Measurements from ENCODE around the gene PGM1.

- TF ChIP-seq, protein P1, sequence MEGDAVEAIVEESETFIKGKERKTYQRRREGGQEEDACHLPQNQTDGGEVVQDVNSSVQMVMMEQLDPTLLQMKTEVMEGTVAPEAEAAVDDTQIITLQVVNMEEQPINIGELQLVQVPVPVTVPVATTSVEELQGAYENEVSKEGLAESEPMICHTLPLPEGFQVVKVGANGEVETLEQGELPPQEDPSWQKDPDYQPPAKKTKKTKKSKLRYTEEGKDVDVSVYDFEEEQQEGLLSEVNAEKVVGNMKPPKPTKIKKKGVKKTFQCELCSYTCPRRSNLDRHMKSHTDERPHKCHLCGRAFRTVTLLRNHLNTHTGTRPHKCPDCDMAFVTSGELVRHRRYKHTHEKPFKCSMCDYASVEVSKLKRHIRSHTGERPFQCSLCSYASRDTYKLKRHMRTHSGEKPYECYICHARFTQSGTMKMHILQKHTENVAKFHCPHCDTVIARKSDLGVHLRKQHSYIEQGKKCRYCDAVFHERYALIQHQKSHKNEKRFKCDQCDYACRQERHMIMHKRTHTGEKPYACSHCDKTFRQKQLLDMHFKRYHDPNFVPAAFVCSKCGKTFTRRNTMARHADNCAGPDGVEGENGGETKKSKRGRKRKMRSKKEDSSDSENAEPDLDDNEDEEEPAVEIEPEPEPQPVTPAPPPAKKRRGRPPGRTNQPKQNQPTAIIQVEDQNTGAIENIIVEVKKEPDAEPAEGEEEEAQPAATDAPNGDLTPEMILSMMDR (IDR thresholded peaks at IDR 0.05): no peak
- TF ChIP-seq POLR2AphosphoS5 (IDR thresholded peaks at IDR 0.05; ENCODE audit: low read depth, low read length): no peak
Observed at GRCh38 chr1:63603810-63604209, 10.6 kb downstream of the PGM1 start.

Data from Panc1 (cell line).